Breast epithelium (tissue), 4 donors: ENCODE results near the gene GRAMD2A. TPM values are rescaled to one million over a fixed set of nuclear protein-coding genes. Genes with fewer than 3 reads are reported as not detected.

Experiments
- DNase-seq, 2 donors: peaks; one replicate each; pipeline ENCODE4 v3.0.0-alpha.2; 2019; ENCODE audit warnings: low spot score in 2 of 2
- H3K27ac ChIP-seq, 2 donors: fragments of 200-600 bp; sonication (generic) in 1 of 2; one replicate each; pipeline ENCODE4 v1.5.1; 2016 to 2019; ENCODE audit warnings: mild to moderate bottlenecking in 1 of 2
- H3K27me3 ChIP-seq, 2 donors: fragments of 200-600 bp; sonication (generic) in 1 of 2; one replicate each; pipeline versions ENCODE4 v1.5.1 to v1.6.0; 2017 to 2019; ENCODE audit warnings: control low read depth in 1 of 2, mild to moderate bottlenecking in 1 of 2
- H3K36me3 ChIP-seq: fragments of 200-600 bp; one replicate; pipeline ENCODE4 v1.5.1; 2019
- H3K4me1 ChIP-seq, 2 donors: fragments of 200-600 bp; sonication (generic); one replicate each; pipeline ENCODE4 v1.5.1; 2016 to 2019; ENCODE audit warnings: control low read depth in 1 of 2
- H3K4me3 ChIP-seq, 3 donors: fragments of 200-600 bp; sonication (generic); 1 replicate in 2 of 3; 2 replicates in 1 of 3; pipeline ENCODE4 v1.5.1; 2016 to 2019; ENCODE audit warnings: mild to moderate bottlenecking in 3 of 3, moderate library complexity in 2 of 3
- H3K9me3 ChIP-seq, 2 donors: fragments of 200-600 bp; sonication (generic) in 1 of 2; one replicate each; pipeline ENCODE4 v1.5.1; 2016 to 2019; ENCODE audit warnings: control low read depth in 1 of 2
- POLR2A ChIP-seq: fragments of 450-650 bp; IDR thresholded peaks from one replicate; pipeline ENCODE4 v1.6.1; 2016; ENCODE audit warnings: antibody characterized with exemption, mild to moderate bottlenecking, moderate library complexity
- POLR2AphosphoS5 ChIP-seq, 3 donors: sonication (generic); formaldehyde crosslinking; IDR thresholded peaks; one replicate each; pipeline ENCODE4 v1.6.1; 2017; ENCODE audit warnings: antibody characterized with exemption in 3 of 3
- intact Hi-C: fragments of 100-400 bp; cut with DNase I; formaldehyde crosslinking; loops from one replicate; pipeline ENCODE4 v1.15.1; 2023; ENCODE audit warnings: low total_unique reads
- total RNA-seq, 3 donors: library from RNA; depleted of rRNA; stranded (reverse); fragments of >200 nt; gene quantifications; one replicate each; pipeline ENCODE4 v1.1.0, GENCODE V29; 2016
- TF ChIP-seq, protein P1 (sequence below), 3 donors: fragments of 450-650 bp; IDR thresholded peaks; one replicate each; pipeline ENCODE4 v1.5.1; 2016 to 2017; ENCODE audit warnings: antibody characterized with exemption in 3 of 3, mild to moderate bottlenecking in 3 of 3, moderate library complexity in 3 of 3

GRAMD2A gene
- total RNA-seq, 3 donors from 2014 or later = 0.16 to 52.5 (median 18.7) TPM

DNA sequence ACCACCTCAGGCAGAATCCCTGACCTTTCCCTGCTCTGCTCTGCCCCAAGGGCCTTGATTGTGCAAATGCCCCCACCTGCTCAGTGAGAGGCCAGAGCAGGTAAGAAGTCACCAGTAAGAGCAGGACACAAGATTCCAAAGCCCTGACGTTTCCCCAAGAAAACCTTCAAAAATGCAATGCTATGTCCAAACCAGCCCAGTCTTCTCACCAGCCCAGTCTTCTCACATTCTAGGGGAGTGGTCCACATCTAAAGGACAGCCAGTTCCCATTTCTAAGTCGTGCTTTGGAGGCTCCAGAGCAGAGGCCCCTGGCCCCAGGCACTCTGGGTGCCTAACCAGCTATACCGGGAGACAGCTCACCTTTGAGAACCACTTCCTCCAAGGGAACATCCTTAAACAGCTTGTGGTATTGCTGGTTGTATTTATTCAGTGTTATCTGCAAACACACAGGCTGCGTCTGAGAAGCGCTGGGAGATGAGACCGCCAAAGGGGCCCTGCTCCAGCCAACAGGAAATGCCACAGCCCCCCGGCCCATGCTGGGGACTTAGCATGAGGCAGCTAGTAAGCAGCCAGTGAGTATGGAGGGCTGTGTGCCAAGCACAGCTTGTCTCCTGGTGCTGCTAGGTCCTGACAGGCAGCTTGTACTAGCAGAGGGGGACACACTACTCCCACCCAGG is 29.3 kb downstream of the GRAMD2A start:
- H3K36me3 ChIP-seq = no peaks in the 10 kb centered on the region
- TF ChIP-seq, protein P1, sequence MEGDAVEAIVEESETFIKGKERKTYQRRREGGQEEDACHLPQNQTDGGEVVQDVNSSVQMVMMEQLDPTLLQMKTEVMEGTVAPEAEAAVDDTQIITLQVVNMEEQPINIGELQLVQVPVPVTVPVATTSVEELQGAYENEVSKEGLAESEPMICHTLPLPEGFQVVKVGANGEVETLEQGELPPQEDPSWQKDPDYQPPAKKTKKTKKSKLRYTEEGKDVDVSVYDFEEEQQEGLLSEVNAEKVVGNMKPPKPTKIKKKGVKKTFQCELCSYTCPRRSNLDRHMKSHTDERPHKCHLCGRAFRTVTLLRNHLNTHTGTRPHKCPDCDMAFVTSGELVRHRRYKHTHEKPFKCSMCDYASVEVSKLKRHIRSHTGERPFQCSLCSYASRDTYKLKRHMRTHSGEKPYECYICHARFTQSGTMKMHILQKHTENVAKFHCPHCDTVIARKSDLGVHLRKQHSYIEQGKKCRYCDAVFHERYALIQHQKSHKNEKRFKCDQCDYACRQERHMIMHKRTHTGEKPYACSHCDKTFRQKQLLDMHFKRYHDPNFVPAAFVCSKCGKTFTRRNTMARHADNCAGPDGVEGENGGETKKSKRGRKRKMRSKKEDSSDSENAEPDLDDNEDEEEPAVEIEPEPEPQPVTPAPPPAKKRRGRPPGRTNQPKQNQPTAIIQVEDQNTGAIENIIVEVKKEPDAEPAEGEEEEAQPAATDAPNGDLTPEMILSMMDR (IDR thresholded peaks at IDR 0.05) = no peak
- TF ChIP-seq POLR2AphosphoS5 (IDR thresholded peaks at IDR 0.05) = peak in 1 of 3 donors; percentile 36
- peak overlapping the region; percentile 89 to 95 for H3K27ac ChIP-seq
- H3K27me3 ChIP-seq = no peaks in the 10 kb centered on the region
- H3K9me3 ChIP-seq = no peaks in the 10 kb centered on the region
- peak overlapping the region in 2 of 3 donors; percentile 20 to 56 for H3K4me3 ChIP-seq
- intact Hi-C loops = no loop called here
- H3K4me1 ChIP-seq = peaks cover 4% of the 10 kb centered on the region in 2 donors
- peak in 1 of 2 donors; percentile 76 for DNase-seq

DNA sequence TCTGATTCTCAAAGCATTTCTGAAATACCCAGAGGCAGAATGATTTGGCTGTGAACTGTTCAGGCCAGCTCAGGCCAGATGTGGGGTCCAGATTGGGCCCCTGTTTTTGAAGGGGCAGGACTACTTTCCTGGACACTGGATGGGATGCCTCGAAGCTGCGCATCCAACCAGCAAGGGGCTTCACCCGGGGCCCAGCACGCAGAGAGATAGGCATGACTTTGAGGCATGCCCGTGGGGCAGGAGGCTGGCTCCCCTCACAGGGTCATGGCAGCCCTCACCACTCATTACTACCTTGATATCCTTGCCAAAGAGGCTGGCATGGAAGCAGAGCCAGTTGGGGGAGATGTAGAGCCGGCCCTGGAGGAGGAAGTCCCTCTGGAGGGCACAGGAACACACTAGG is 30.1 kb downstream of the GRAMD2A start:
- Histone ChIP-seq H3K4me1 (peaks cover 4% of the 10 kb centered on the region in 2 donors), H3K36me3 (no peaks in the 10 kb centered on the region), H3K9me3 (no peaks in the 10 kb centered on the region), H3K27ac (peak overlapping the region; percentile 89 to 95), H3K27me3 (no peaks in the 10 kb centered on the region), H3K4me3 (peak overlapping the region in 1 of 3 donors; percentile 56)
- DNase-seq = no peak
- TF ChIP-seq POLR2A (no peak), POLR2AphosphoS5 (IDR thresholded peaks at IDR 0.05) (no peak)
- TF ChIP-seq, protein P1 (IDR thresholded peaks at IDR 0.05) = no peak
- intact Hi-C loops = no loop called here

DNA sequence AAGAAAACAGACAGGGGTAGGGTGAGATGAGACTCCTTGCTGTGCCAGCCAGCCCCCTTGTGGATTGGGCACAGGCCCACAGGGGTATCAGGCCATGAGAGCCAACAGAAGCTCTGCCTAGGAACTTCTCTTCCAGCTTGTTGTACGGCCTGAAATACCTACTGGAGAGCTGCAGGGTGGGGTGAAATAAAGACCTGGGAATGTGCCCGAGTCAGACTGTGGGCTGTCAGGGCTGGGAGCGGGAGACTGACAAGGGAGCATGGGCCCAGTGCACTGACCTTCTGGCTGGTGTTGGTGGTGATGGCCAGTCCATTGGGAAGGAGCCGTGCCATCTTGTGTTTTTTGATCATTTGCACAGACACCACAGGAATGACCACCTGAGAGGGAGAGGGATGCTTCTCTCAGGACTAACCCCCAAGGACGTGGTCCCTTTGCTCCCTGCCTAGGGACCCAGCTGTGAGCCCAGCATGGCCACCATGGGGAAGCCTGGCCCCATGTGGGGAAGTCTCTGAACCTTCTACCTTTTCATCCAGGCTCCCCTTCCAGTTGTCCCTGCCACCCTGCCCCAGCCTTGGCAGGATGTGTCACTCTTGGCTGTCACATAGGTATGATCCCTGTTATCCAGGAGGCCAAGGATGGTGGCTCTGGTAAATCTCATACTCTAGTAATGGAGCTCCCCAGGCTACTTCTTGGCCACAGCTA is 30.7 kb downstream of the GRAMD2A start:
- Histone ChIP-seq H3K9me3 (no peaks in the 10 kb centered on the region), H3K4me3 (no peak overlapping the region), H3K27ac (peak overlapping the region; percentile 89 to 95), H3K4me1 (peaks cover 4% of the 10 kb centered on the region in 2 donors), H3K27me3 (no peaks in the 10 kb centered on the region), H3K36me3 (no peaks in the 10 kb centered on the region)
- TF ChIP-seq POLR2A = no peak
- TF ChIP-seq, protein P1 (IDR thresholded peaks at IDR 0.05) = no peak
- no peak for TF ChIP-seq POLR2AphosphoS5 (IDR thresholded peaks at IDR 0.05)
- intact Hi-C loops = no loop called here
- no peak for DNase-seq

DNA sequence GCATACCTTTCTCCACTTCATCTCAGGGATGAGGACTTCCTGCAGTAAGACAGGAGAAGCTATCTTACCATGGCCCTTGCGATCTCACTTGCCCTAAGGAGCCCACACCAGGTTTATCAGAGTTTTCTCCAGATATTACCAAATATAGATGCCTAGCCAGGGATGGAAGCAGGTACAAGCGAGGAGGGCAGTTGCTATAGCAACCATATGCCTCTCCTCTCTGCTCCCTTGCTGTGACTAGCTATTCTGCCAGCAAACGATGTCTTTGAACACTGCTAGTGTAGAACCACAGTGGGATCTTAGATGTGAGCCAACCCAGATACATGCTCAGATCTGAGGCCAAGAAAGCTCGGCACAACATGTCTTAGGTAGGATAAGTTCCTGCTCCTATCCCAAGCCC is 33.9 kb downstream of the GRAMD2A start:
- H3K9me3 ChIP-seq = no peaks in the 10 kb centered on the region
- no peaks in the 10 kb centered on the region for H3K36me3 ChIP-seq
- no peak for DNase-seq
- no peaks in the 10 kb centered on the region for H3K27me3 ChIP-seq
- H3K27ac ChIP-seq = peak overlapping the region; percentile 8 to 19
- TF ChIP-seq POLR2A = no peak
- no peak for TF ChIP-seq POLR2AphosphoS5 (IDR thresholded peaks at IDR 0.05)
- TF ChIP-seq, protein P1 (IDR thresholded peaks at IDR 0.05) = no peak
- peaks cover 0 to 4% of the 10 kb centered on the region in 2 donors for H3K4me1 ChIP-seq
- intact Hi-C loops = no loop called here
- no peak overlapping the region for H3K4me3 ChIP-seq

DNA sequence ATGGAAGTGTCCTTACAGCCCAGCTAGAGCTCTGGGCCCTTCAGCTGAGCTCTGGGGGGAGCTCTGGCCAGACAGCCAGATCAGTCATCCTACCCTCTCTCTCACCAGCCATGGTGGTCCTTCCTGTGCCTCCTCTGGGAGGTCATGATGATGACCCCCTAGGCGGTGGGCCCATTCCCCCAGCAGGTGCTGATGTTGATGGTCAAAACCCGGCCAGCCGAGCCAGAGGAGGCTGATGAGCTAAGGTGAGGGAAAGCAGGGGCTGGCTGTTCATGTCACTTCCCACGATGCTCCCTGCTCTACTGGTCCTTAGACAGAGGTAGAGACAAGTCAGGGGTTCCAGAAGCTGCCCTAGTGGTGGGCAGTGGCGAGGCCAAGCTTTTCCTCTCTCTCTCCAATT is 35.0 kb downstream of the GRAMD2A start:
- Histone ChIP-seq H3K4me1 (no peaks in the 10 kb centered on the region), H3K27ac (no peak overlapping the region), H3K4me3 (no peak overlapping the region), H3K36me3 (no peaks in the 10 kb centered on the region), H3K9me3 (no peaks in the 10 kb centered on the region), H3K27me3 (no peaks in the 10 kb centered on the region)
- TF ChIP-seq POLR2AphosphoS5 (IDR thresholded peaks at IDR 0.05) = no peak
- no peak for TF ChIP-seq POLR2A
- TF ChIP-seq, protein P1 (IDR thresholded peaks at IDR 0.05) = no peak
- intact Hi-C loops = no loop called here
- DNase-seq = no peak
